ENCODE results near the gene N4BP2L1.

Gene N4BP2L1

GRCh38 chr13:32431361-32431760 lies 3.4 kb upstream of the N4BP2L1 start:
- DNase-seq = no peak

GRCh38 chr13:32430018-32430747 lies 2.3 kb upstream of the N4BP2L1 start:
- no peak for DNase-seq

GRCh38 chr13:32429433-32429909 lies 1.5 kb upstream of the N4BP2L1 start:
- DNase-seq = no peak

GRCh38 chr13:32428581-32429432 lies 877 bp upstream of the N4BP2L1 start:
- DNase-seq = peak; percentile 31

GRCh38 chr13:32426990-32427851 lies 709 bp downstream of the N4BP2L1 start:
- peak; percentile 62 for DNase-seq

- peak; percentile 81 for DNase-seq
Measured at GRCh38 chr13:32426191-32426989, 1.5 kb downstream of the N4BP2L1 start.

- DNase-seq = no peak
Measured at GRCh38 chr13:32425158-32425557, 2.8 kb downstream of the N4BP2L1 start.

GRCh38 chr13:32423592-32423991 lies 4.3 kb downstream of the N4BP2L1 start:
- DNase-seq = no peak

- DNase-seq = no peak
Measured at GRCh38 chr13:32419862-32420261, 8.1 kb downstream of the N4BP2L1 start.

GRCh38 chr13:32417995-32418394 lies 9.9 kb downstream of the N4BP2L1 start:
- DNase-seq = no peak

GRCh38 chr13:32415019-32415418 lies 12.9 kb downstream of the N4BP2L1 start:
- peak; percentile 41 for DNase-seq

- no peak for DNase-seq
Measured at GRCh38 chr13:32414580-32414979, 13.3 kb downstream of the N4BP2L1 start.

GRCh38 chr13:32413284-32413683 lies 14.6 kb downstream of the N4BP2L1 start:
- no peak for DNase-seq

GRCh38 chr13:32409561-32410421 lies 18.1 kb downstream of the N4BP2L1 start:
- no peak for DNase-seq

- DNase-seq = no peak
Measured at GRCh38 chr13:32409001-32409313, 19.0 kb downstream of the N4BP2L1 start.

- no peak for DNase-seq
Measured at GRCh38 chr13:32408296-32409000, 19.5 kb downstream of the N4BP2L1 start.

GRCh38 chr13:32407854-32408253 lies 20.1 kb downstream of the N4BP2L1 start:
- DNase-seq = no peak

- no peak for DNase-seq
Measured at GRCh38 chr13:32403108-32403507, 24.8 kb downstream of the N4BP2L1 start.

- DNase-seq = no peak
Measured at GRCh38 chr13:32391101-32391619, 36.8 kb downstream of the N4BP2L1 start.

- no peak for DNase-seq
Measured at GRCh38 chr13:32390484-32390883, 37.4 kb downstream of the N4BP2L1 start.
